Measurements from ENCODE around the gene ATP11C.
"Not testable (repeated sequence)": the region's sequence is repeated elsewhere in the genome, so short reads cannot be mapped to it uniquely, and the experiment has no call there.

Gene ATP11C

GRCh38 chrX:139932901-139933796, at the start of gene ATP11C:
ATP11C (minus strand) TSS chrX:139933053; CDS start chrX:139932042, 1,011 bp downstream.
- no peaks in the 10 kb centered on the region for H3K36me3 ChIP-seq (ENCODE audit: control insufficient read depth, insufficient read depth, low read length)

GRCh38 chrX:139974471-139974870, 41.6 kb upstream of the ATP11C start:
- Histone ChIP-seq H3K27me3 (ENCODE audit: control insufficient read depth, insufficient read depth, low read length) (peaks cover 27% of the 10 kb centered on the region), H3K27ac (ENCODE audit: low read depth, low read length) (no peak overlapping the region), H3K9ac (ENCODE audit: low read length) (no peak overlapping the region), H3K36me3 (ENCODE audit: control insufficient read depth, insufficient read depth, low read length) (no peaks in the 10 kb centered on the region), H3K9me3 (ENCODE audit: control insufficient read depth, insufficient read depth, low read depth, low read length) (peaks cover 10% of the 10 kb centered on the region; the same call in 1 of the 2 replicates), H3K4me3 (ENCODE audit: low read depth, low read length) (no peak overlapping the region), H3K4me1 (ENCODE audit: control insufficient read depth, insufficient read depth, low read length) (peaks cover 9% of the 10 kb centered on the region)

More at GRCh38 chrX:139932901-139933796, at the start of gene ATP11C:
- H3K27ac ChIP-seq (ENCODE audit: low read depth, low read length), result peak within 1 kb of the TSS; percentile 82
- no peaks in the 10 kb centered on the region for H3K27me3 ChIP-seq (ENCODE audit: control insufficient read depth, insufficient read depth, low read length)
- H3K4me1 ChIP-seq (ENCODE audit: control insufficient read depth, insufficient read depth, low read length), result peaks cover 36% of the 10 kb centered on the region
- no peaks in the 10 kb centered on the region for H3K9me3 ChIP-seq (ENCODE audit: control insufficient read depth, insufficient read depth, low read depth, low read length)
- peak within 1 kb of the TSS; percentile 87 for H3K4me3 ChIP-seq (ENCODE audit: low read depth, low read length)
- peak within 1 kb of the TSS; percentile 90 for H3K9ac ChIP-seq (ENCODE audit: low read length)

GRCh38 chrX:139972629-139973624, 40.1 kb upstream of the ATP11C start:
- Histone ChIP-seq H3K9me3 (ENCODE audit: control insufficient read depth, insufficient read depth, low read depth, low read length) (peaks cover 10% of the 10 kb centered on the region; the same call in 1 of the 2 replicates), H3K9ac (ENCODE audit: low read length) (no peak overlapping the region), H3K27ac (ENCODE audit: low read depth, low read length) (no peak overlapping the region), H3K4me1 (ENCODE audit: control insufficient read depth, insufficient read depth, low read length) (peaks cover 9% of the 10 kb centered on the region), H3K27me3 (ENCODE audit: control insufficient read depth, insufficient read depth, low read length) (peaks cover 27% of the 10 kb centered on the region), H3K4me3 (ENCODE audit: low read depth, low read length) (no peak overlapping the region), H3K36me3 (ENCODE audit: control insufficient read depth, insufficient read depth, low read length) (no peaks in the 10 kb centered on the region)

- H3K4me1 ChIP-seq (ENCODE audit: control insufficient read depth, insufficient read depth, low read length), result peaks cover 9% of the 10 kb centered on the region
- no peak overlapping the region for H3K27ac ChIP-seq (ENCODE audit: low read depth, low read length)
- H3K36me3 ChIP-seq (ENCODE audit: control insufficient read depth, insufficient read depth, low read length), result no peaks in the 10 kb centered on the region
- no peak overlapping the region for H3K9ac ChIP-seq (ENCODE audit: low read length)
- H3K9me3 ChIP-seq (ENCODE audit: control insufficient read depth, insufficient read depth, low read depth, low read length), result peaks cover 10% of the 10 kb centered on the region; the same call in 1 of the 2 replicates
- H3K27me3 ChIP-seq (ENCODE audit: control insufficient read depth, insufficient read depth, low read length), result peaks cover 27% of the 10 kb centered on the region
- no peak overlapping the region for H3K4me3 ChIP-seq (ENCODE audit: low read depth, low read length)
These were observed 39.3 kb upstream of the ATP11C start for GRCh38 chrX:139972113-139972512.

GRCh38 chrX:139971394-139971749, 38.5 kb upstream of the ATP11C start:
- Histone ChIP-seq H3K4me1 (ENCODE audit: control insufficient read depth, insufficient read depth, low read length) (peaks cover 9% of the 10 kb centered on the region), H3K9ac (ENCODE audit: low read length) (peak overlapping the region; percentile 51), H3K4me3 (ENCODE audit: low read depth, low read length) (peak overlapping the region; percentile 57), H3K27ac (ENCODE audit: low read depth, low read length) (no peak overlapping the region), H3K9me3 (ENCODE audit: control insufficient read depth, insufficient read depth, low read depth, low read length) (peaks cover 6% of the 10 kb centered on the region; the same call in 1 of the 2 replicates), H3K36me3 (ENCODE audit: control insufficient read depth, insufficient read depth, low read length) (no peaks in the 10 kb centered on the region), H3K27me3 (ENCODE audit: control insufficient read depth, insufficient read depth, low read length) (peaks cover 27% of the 10 kb centered on the region)

GRCh38 chrX:139969286-139969685, 36.4 kb upstream of the ATP11C start:
- no peaks in the 10 kb centered on the region for H3K9me3 ChIP-seq (ENCODE audit: control insufficient read depth, insufficient read depth, low read depth, low read length)
- no peak overlapping the region for H3K27ac ChIP-seq (ENCODE audit: low read depth, low read length)
- H3K27me3 ChIP-seq (ENCODE audit: control insufficient read depth, insufficient read depth, low read length), result peaks cover 27% of the 10 kb centered on the region
- no peak overlapping the region for H3K9ac ChIP-seq (ENCODE audit: low read length)
- peaks cover 9% of the 10 kb centered on the region for H3K4me1 ChIP-seq (ENCODE audit: control insufficient read depth, insufficient read depth, low read length)
- H3K36me3 ChIP-seq (ENCODE audit: control insufficient read depth, insufficient read depth, low read length), result no peaks in the 10 kb centered on the region
- no peak overlapping the region for H3K4me3 ChIP-seq (ENCODE audit: low read depth, low read length)

GRCh38 chrX:139967750-139968149, 34.9 kb upstream of the ATP11C start:
- H3K27ac ChIP-seq (ENCODE audit: low read depth, low read length), result no peak overlapping the region

GRCh38 chrX:139967300-139967699, 34.4 kb upstream of the ATP11C start:
- Histone ChIP-seq H3K27ac (ENCODE audit: low read depth, low read length) (no peak overlapping the region), H3K9me3 (ENCODE audit: control insufficient read depth, insufficient read depth, low read depth, low read length) (no peaks in the 10 kb centered on the region), H3K4me1 (ENCODE audit: control insufficient read depth, insufficient read depth, low read length) (peaks cover 9% of the 10 kb centered on the region), H3K36me3 (ENCODE audit: control insufficient read depth, insufficient read depth, low read length) (no peaks in the 10 kb centered on the region), H3K9ac (ENCODE audit: low read length) (no peak overlapping the region), H3K4me3 (ENCODE audit: low read depth, low read length) (no peak overlapping the region), H3K27me3 (ENCODE audit: control insufficient read depth, insufficient read depth, low read length) (peaks cover 17% of the 10 kb centered on the region)

More at GRCh38 chrX:139967750-139968149, 34.9 kb upstream of the ATP11C start:
- no peaks in the 10 kb centered on the region for H3K36me3 ChIP-seq (ENCODE audit: control insufficient read depth, insufficient read depth, low read length)
- H3K9me3 ChIP-seq (ENCODE audit: control insufficient read depth, insufficient read depth, low read depth, low read length), result no peaks in the 10 kb centered on the region
- H3K9ac ChIP-seq (ENCODE audit: low read length), result no peak overlapping the region
- H3K27me3 ChIP-seq (ENCODE audit: control insufficient read depth, insufficient read depth, low read length), result peaks cover 21% of the 10 kb centered on the region
- H3K4me1 ChIP-seq (ENCODE audit: control insufficient read depth, insufficient read depth, low read length), result peaks cover 9% of the 10 kb centered on the region
- H3K4me3 ChIP-seq (ENCODE audit: low read depth, low read length), result no peak overlapping the region

GRCh38 chrX:139966159-139966558, 33.3 kb upstream of the ATP11C start:
- H3K4me1 ChIP-seq (ENCODE audit: control insufficient read depth, insufficient read depth, low read length); H3K36me3 ChIP-seq (ENCODE audit: control insufficient read depth, insufficient read depth, low read length); H3K4me3 ChIP-seq (ENCODE audit: low read depth, low read length); H3K27me3 ChIP-seq (ENCODE audit: control insufficient read depth, insufficient read depth, low read length); H3K9ac ChIP-seq (ENCODE audit: low read length); H3K9me3 ChIP-seq (ENCODE audit: control insufficient read depth, insufficient read depth, low read depth, low read length); H3K27ac ChIP-seq (ENCODE audit: low read depth, low read length): not testable (repeated sequence)

- peaks cover 4% of the 10 kb centered on the region for H3K27me3 ChIP-seq (ENCODE audit: control insufficient read depth, insufficient read depth, low read length)
- H3K36me3 ChIP-seq (ENCODE audit: control insufficient read depth, insufficient read depth, low read length), result no peaks in the 10 kb centered on the region
- no peak within 1 kb of the TSS for H3K9ac ChIP-seq (ENCODE audit: low read length)
- no peak within 1 kb of the TSS for H3K4me3 ChIP-seq (ENCODE audit: low read depth, low read length)
- no peak within 1 kb of the TSS for H3K27ac ChIP-seq (ENCODE audit: low read depth, low read length)
- H3K4me1 ChIP-seq (ENCODE audit: control insufficient read depth, insufficient read depth, low read length), result peaks cover 4% of the 10 kb centered on the region
- H3K9me3 ChIP-seq (ENCODE audit: control insufficient read depth, insufficient read depth, low read depth, low read length), result no peaks in the 10 kb centered on the region
These were observed 32.6 kb upstream of the ATP11C start, which contains the start of gene CXorf66 for GRCh38 chrX:139965421-139965820. CXorf66 (minus strand) TSS chrX:139965521; CDS start chrX:139965496, 25 bp downstream.

All from HUES6 (cell line).